Measurements from ENCODE around the gene KLHL25. TPM values are rescaled to one million over a fixed set of nuclear protein-coding genes. Genes with fewer than 3 reads are reported as not detected.

Gene KLHL25
- total RNA-seq, 4 donors from 2014 or later = 3.1 to 11.6 (median 8.1) TPM

DNA sequence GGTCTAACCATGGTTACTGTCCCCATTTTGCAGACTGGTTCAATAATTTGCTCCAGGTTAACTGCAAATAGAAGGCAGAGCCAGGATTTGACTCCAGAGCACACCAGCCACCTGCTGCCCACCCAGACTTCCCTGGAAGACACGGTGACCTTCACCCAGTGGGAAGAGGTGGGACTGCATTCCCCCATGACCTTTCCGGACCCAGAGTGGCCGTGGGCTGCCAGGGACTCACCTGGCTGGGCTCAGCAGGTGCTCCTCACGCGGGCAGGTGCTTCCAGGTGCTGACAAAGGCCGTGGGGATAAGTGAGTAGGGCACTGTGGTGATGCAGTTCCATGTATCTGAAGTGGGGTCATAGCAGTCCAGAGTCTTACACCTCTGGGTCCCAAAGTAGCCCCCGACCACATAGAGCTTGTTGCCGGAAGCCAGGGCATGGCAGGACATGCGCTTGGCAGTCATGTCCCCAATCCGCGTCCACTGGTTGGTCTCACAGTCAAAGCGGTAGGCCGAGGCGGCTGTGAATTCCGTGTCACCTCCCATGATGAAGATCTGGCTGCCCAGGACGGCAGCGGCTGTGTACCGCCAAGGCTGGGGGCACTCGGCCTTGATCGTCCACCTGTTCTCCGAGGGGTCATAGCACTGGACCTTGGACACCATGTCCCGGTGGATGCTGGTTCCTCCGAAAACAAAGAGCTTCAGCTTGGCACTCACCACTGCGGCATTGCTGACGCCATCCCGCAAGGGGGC is 26.8 kb downstream of the KLHL25 start:
- TF ChIP-seq, protein P1, sequence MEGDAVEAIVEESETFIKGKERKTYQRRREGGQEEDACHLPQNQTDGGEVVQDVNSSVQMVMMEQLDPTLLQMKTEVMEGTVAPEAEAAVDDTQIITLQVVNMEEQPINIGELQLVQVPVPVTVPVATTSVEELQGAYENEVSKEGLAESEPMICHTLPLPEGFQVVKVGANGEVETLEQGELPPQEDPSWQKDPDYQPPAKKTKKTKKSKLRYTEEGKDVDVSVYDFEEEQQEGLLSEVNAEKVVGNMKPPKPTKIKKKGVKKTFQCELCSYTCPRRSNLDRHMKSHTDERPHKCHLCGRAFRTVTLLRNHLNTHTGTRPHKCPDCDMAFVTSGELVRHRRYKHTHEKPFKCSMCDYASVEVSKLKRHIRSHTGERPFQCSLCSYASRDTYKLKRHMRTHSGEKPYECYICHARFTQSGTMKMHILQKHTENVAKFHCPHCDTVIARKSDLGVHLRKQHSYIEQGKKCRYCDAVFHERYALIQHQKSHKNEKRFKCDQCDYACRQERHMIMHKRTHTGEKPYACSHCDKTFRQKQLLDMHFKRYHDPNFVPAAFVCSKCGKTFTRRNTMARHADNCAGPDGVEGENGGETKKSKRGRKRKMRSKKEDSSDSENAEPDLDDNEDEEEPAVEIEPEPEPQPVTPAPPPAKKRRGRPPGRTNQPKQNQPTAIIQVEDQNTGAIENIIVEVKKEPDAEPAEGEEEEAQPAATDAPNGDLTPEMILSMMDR (IDR thresholded peaks at IDR 0.05) = no peak
- no peak for TF ChIP-seq POLR2A (IDR thresholded peaks at IDR 0.05)
- no peak overlapping the region for H3K27ac ChIP-seq
- H3K36me3 ChIP-seq = peaks cover 0 to 35% (median 0%) of the 10 kb centered on the region in 3 donors
- no peaks in the 10 kb centered on the region for H3K9me3 ChIP-seq
- H3K4me1 ChIP-seq = peaks cover 11 to 66% (median 27%) of the 10 kb centered on the region in 3 donors
- H3K4me3 ChIP-seq = no peak overlapping the region
- 94 to 98% methylated on average over 5 to 8 of the region's 26 CpGs for WGBS, 2 donors
- no peak for DNase-seq
- no peaks in the 10 kb centered on the region for H3K27me3 ChIP-seq
- intact Hi-C loops (cut with DNase I) = no loop called here

DNA sequence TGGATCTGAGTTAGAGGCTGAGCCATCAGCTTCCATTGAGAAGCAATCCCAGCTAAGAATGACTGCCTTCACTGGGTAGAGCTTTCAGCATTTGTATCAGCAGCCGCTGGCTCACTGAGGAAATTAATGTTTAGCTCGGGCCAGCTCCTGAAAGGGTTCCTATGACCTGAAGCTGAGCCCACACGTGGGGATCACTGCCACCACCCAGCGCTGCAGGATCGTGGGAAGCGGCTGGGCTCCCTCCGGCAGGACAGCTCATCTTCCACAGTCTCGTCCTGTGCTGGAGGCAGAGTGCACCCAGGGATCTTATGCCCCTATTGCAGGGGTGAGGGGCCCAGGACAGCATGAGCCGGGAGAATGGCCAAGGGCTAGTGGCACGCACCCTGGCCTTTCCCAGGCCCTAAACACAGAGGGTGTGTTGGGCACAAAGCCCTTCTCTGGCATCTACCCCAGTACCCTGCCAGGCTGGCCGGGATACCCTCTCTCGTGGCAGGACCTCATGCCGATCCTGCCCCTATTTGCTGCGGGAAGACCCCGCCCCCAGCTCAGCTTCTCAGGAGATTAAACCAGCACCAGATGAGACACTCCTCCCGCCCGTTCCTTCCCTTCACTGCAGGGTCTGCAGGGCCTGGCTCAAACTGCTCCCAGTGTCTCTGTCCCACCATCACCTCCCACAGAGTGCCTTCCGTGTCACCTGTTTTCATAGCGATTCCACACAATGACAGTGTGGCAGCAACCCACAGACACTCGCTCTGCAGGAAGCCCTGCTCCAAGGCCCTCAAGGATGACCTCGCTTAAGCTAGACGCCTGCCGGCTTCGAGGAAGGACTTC is 28.5 kb downstream of the KLHL25 start:
- H3K4me1 ChIP-seq = peaks cover 4 to 66% (median 28%) of the 10 kb centered on the region in 3 donors
- H3K4me3 ChIP-seq = no peak overlapping the region
- no peaks in the 10 kb centered on the region for H3K9me3 ChIP-seq
- H3K27me3 ChIP-seq = no peaks in the 10 kb centered on the region
- TF ChIP-seq, protein P1 (IDR thresholded peaks at IDR 0.05) = no peak
- TF ChIP-seq POLR2A (IDR thresholded peaks at IDR 0.05) = no peak
- H3K27ac ChIP-seq = no peak overlapping the region
- intact Hi-C loops (cut with DNase I) = no loop called here
- no peak for DNase-seq
- WGBS, 2 donors = 90 to 91% methylated on average over 9 to 13 of the region's 24 CpGs
- peaks cover 0 to 41% (median 0%) of the 10 kb centered on the region in 3 donors for H3K36me3 ChIP-seq

DNA sequence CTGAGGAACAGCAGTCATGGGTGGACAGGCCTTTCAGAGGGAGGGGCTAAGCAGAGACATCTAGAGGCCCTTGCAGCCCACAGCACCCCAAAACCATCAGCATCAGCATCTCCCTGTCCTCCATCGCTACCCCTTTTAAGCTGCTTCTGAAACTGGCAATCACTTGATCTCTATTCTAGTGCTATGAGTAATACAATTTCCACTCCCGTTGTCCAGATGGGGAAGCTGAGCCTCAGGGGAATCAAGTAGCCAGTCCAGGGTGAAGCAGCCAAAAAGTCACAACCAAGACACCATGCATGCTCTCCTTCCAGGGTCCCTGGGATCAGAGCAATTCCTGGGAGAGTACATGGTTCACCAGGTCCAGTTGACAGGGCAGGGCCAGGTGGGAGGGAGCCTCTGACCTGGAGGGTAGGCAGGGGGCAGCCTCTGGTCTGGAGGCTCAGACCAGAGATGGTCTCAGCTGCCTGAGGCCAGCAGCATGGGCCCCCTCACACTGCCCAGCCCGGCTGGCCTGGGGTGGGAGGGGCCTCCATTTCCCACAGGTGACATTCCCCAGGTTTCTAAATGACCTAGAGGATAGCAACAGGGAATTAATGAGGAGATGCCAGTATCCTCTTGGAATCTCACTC is 30.0 kb downstream of the KLHL25 start:
- H3K4me1 ChIP-seq = peaks cover 0 to 56% (median 22%) of the 10 kb centered on the region in 3 donors
- WGBS, 2 donors = 33 to 44% methylated on average over 2 of the region's 3 CpGs
- no peaks in the 10 kb centered on the region for H3K27me3 ChIP-seq
- H3K36me3 ChIP-seq = peaks cover 0 to 54% (median 0%) of the 10 kb centered on the region in 3 donors
- no peaks in the 10 kb centered on the region for H3K9me3 ChIP-seq
- peak overlapping the region in 3 of 4 donors; percentile 59 to 67 (median 62) for H3K27ac ChIP-seq
- H3K4me3 ChIP-seq = no peak overlapping the region
- intact Hi-C loops (cut with DNase I) = no loop called here
- no peak for TF ChIP-seq POLR2A (IDR thresholded peaks at IDR 0.05)
- TF ChIP-seq, protein P1 (IDR thresholded peaks at IDR 0.05) = no peak
- no peak for DNase-seq

DNA sequence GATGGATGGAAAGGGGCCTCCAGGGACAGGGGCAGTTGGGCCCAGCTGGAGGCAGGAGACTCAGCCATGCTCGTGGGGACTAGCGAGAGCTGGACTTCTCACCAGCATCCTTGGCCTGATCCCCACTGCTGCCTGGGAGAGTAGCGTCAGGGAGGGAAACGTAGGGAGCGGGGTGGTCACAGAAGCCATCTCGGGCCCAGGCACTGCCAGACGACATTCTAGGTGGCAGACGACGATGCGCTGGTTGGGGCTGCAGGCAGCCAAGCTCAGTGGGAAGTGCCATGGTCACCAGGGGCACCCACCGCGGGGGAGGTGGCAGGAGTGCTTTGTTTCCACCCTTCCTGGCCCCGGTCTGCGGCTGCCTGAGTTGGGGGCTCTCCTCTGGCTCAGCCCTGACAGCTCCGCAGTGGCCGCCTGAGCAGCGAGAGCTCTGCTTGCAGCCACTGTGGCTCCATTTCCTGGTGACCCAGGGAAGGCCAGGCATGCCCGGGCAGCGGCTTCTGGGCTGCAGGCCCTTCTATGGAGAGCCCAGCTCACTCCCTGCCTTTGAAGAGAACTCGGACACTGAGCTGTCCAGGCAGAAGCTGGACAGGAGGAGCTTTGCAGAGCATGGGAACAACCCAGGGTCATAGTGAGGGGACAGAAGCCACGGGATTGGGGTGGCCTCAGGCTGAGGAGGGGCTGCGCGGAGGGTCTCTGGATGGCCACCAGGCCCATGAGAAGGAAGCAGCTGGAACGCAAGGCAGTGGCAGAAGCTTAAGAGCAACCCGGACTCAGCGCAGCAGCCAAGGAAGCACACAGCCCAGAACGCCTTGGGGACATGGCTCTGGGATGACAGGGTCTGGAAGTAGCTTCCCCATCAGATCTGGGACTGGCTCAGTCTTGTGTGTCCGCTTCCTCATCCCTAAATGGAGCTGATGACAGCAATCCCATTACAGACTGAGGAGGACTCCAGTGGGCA is 30.8 kb downstream of the KLHL25 start:
- no peaks in the 10 kb centered on the region for H3K9me3 ChIP-seq
- H3K27me3 ChIP-seq = no peaks in the 10 kb centered on the region
- H3K36me3 ChIP-seq = peaks cover 0 to 54% (median 0%) of the 10 kb centered on the region in 3 donors
- TF ChIP-seq, protein P1 (IDR thresholded peaks at IDR 0.05) = no peak
- no peak for TF ChIP-seq POLR2A (IDR thresholded peaks at IDR 0.05)
- no peak for DNase-seq
- no peak overlapping the region for H3K4me3 ChIP-seq
- peaks cover 0 to 52% (median 22%) of the 10 kb centered on the region in 3 donors for H3K4me1 ChIP-seq
- intact Hi-C loops (cut with DNase I) = no loop called here
- WGBS, 2 donors = 72 to 88% methylated on average over 6 to 10 of the region's 28 CpGs
- H3K27ac ChIP-seq = peak overlapping the region in 3 of 4 donors; percentile 59 to 67 (median 62)

Measured in esophagus squamous epithelium (tissue), 5 donors.